ENCODE measurements around the gene NTM. TPM values are rescaled to one million over a fixed set of nuclear protein-coding genes. Genes with fewer than 3 reads are reported as not detected.

NTM gene
- total RNA-seq, 1 donor from 2014 or later, result not detected

DNA sequence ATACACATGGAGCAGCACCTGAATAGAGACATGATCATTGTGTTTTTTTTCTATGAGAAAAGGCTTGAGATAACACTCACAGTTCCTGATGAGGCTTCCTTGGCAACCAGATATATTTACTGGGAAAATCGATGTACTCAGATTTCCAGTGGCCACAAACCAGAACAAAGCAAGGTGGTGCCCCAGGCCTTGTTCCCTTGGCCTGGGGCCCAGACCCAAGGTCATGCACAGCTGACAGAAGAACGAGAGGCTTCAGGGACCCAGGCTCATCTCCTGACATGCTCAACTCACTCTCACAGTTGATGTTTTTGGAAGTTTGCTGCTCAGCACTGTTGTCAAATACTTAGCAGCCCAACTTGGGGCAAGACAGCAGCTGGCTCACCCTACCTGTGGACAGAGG, 281.8 kb downstream of the NTM start:
- Mint-ChIP-seq H3K4me1 (ENCODE audit: low read depth) (no peaks in the 10 kb centered on the region), H3K36me3 (ENCODE audit: low read depth) (no peaks in the 10 kb centered on the region), H3K4me3 (no peak overlapping the region), H3K9me3 (no peaks in the 10 kb centered on the region), H3K27me3 (ENCODE audit: insufficient read depth) (no peaks in the 10 kb centered on the region), H3K27ac (no peak overlapping the region)
- intact Hi-C loops (cut with micrococcal nuclease), result no loop called here
- no peak for DNase-seq (ENCODE audit: low spot score)

DNA sequence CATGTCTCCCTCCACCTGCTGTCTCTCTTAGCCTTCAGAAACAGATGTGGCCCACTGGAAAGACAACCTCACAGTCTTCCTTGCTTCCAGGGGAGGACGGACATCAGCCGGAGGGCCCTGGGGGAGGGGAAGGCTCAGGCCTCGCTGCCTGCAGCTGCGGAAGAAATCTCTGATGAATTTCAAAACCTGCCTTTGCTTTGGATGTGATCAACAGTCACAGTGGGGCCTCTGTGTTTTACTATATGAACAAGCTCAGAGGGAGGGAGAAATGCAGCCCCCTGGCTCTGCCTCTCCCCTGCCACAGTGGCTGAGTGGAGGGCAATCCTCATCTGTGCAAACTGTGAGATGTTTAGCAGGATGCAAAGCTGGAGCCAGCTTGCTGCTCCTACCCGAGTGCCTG, 282.8 kb downstream of the NTM start:
- no peak for DNase-seq (ENCODE audit: low spot score)
- H3K36me3 Mint-ChIP-seq (ENCODE audit: low read depth), result no peaks in the 10 kb centered on the region
- no peaks in the 10 kb centered on the region for H3K27me3 Mint-ChIP-seq (ENCODE audit: insufficient read depth)
- no peaks in the 10 kb centered on the region for H3K4me1 Mint-ChIP-seq (ENCODE audit: low read depth)
- no peak overlapping the region for H3K27ac Mint-ChIP-seq
- no peak overlapping the region for H3K4me3 Mint-ChIP-seq
- intact Hi-C loops (cut with micrococcal nuclease), result no loop called here
- H3K9me3 Mint-ChIP-seq, result no peaks in the 10 kb centered on the region

DNA sequence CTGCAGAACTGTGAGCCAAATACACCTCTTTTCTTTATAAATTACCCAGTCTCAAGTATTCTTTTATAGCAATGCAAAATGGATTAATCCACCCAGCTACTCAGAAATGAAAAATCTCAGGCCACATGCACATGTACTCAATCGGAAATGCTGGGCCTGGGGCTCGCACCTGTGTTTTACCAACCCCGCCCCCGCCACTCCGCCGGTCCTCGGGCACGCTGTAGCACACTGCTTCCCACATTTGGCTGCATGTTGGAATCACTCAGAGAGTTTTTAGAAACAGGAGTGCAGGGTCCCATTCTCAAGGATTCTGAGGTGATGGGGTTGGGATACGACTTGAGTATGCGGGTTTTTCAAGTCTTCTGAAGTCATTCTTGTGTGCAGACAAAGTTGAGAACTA, 284.4 kb downstream of the NTM start:
- no peak overlapping the region for H3K4me3 Mint-ChIP-seq
- no peak for DNase-seq (ENCODE audit: low spot score)
- intact Hi-C loops (cut with micrococcal nuclease), result no loop called here
- H3K4me1 Mint-ChIP-seq (ENCODE audit: low read depth), result no peaks in the 10 kb centered on the region
- H3K9me3 Mint-ChIP-seq, result no peaks in the 10 kb centered on the region
- H3K36me3 Mint-ChIP-seq (ENCODE audit: low read depth), result no peaks in the 10 kb centered on the region
- H3K27ac Mint-ChIP-seq, result no peak overlapping the region
- H3K27me3 Mint-ChIP-seq (ENCODE audit: insufficient read depth), result peaks cover 3% of the 10 kb centered on the region

DNA sequence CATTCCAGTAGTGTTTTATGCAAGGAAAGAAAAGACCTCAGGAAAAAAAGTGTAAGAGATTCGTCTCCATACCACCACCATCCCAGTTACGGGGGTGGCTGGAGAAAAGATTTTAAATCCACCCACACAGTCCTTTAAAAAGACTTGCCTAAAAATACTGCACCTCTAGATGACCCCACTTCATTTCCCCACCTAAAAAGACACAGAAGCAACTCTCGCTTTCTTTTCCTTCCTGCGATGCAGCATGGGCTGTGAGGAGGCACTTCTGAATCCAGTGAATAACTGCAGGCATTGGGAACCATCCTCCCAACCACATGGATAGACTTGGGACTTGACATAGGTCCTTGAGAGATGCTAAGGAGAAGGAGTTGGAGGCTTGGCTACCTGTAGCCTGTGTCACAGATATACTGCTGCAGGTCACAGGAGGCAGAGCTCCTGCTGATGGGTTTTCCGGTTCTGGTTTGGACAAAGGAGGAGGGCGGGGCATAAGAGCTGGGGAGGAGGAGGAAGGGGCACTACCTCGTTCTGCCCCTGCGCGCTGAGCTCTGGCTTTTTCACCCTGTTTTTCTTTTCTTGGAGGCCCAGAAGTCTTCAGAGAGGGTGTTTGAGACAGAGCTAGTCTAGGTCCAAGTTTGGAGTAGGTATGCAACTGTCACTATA, 285.9 kb downstream of the NTM start:
- intact Hi-C loops (cut with micrococcal nuclease), result no loop called here
- Mint-ChIP-seq H3K9me3 (no peaks in the 10 kb centered on the region), H3K27ac (no peak overlapping the region), H3K36me3 (ENCODE audit: low read depth) (no peaks in the 10 kb centered on the region), H3K4me1 (ENCODE audit: low read depth) (no peaks in the 10 kb centered on the region), H3K4me3 (no peak overlapping the region), H3K27me3 (ENCODE audit: insufficient read depth) (peaks cover 3% of the 10 kb centered on the region)
- DNase-seq (ENCODE audit: low spot score), result no peak

DNA sequence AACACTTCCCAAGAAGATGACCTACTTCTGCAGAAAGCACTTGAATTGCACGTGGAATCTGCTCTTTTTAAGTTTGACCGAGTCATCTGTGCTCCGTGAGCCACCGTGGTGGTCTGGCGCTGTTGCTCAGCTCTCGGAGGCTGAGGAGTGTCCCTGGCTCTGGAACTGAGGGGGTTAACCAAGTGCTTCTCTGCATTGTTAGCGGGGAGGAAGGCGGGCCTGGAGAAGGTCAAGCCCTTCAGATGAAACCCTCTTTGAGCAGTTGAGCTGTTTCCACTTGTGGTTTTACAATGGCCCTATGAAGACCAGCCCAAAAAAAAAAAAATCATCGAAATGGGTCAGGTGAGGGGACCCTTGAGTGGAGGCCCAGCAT, 286.4 kb downstream of the NTM start:
- Mint-ChIP-seq H3K4me3 (no peak overlapping the region), H3K9me3 (no peaks in the 10 kb centered on the region), H3K4me1 (ENCODE audit: low read depth) (no peaks in the 10 kb centered on the region), H3K27me3 (ENCODE audit: insufficient read depth) (peaks cover 3% of the 10 kb centered on the region), H3K27ac (no peak overlapping the region), H3K36me3 (ENCODE audit: low read depth) (no peaks in the 10 kb centered on the region)
- intact Hi-C loops (cut with micrococcal nuclease), result no loop called here
- DNase-seq (ENCODE audit: low spot score), result no peak

DNA sequence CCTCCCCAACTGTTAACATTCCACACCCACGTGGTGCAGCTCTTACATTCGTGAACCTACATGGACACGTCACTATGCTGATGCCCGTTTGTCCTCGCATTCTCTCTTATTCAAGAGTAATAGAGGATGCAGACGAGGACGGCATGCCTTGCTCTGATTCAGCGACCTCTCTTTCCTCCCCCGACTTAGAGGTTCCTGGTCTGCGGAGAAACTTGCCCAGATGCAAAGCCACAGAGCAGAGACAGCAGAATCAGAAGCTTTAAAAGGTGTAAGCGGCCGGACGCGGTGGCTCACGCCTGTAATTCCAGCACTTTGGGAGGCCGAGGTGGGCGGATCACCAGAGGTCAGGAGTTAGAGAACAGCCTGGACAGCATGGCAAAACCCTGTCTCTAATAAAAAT, 288.0 kb downstream of the NTM start:
- Mint-ChIP-seq H3K27ac (no peak overlapping the region), H3K27me3 (ENCODE audit: insufficient read depth) (peaks cover 3% of the 10 kb centered on the region), H3K4me1 (ENCODE audit: low read depth) (no peaks in the 10 kb centered on the region), H3K36me3 (ENCODE audit: low read depth) (no peaks in the 10 kb centered on the region), H3K4me3 (no peak overlapping the region), H3K9me3 (no peaks in the 10 kb centered on the region)
- no peak for DNase-seq (ENCODE audit: low spot score)
- intact Hi-C loops (cut with micrococcal nuclease), result no loop called here

GRCh38 chr11:131658952-131659351, 288.5 kb downstream of the NTM start:
- H3K27ac Mint-ChIP-seq, result no peak overlapping the region
- H3K4me1 Mint-ChIP-seq (ENCODE audit: low read depth), result no peaks in the 10 kb centered on the region
- no peaks in the 10 kb centered on the region for H3K9me3 Mint-ChIP-seq
- no peak overlapping the region for H3K4me3 Mint-ChIP-seq
- intact Hi-C loops (cut with micrococcal nuclease), result no loop called here
- H3K27me3 Mint-ChIP-seq (ENCODE audit: insufficient read depth), result peaks cover 3% of the 10 kb centered on the region
- no peak for DNase-seq (ENCODE audit: low spot score)
- no peaks in the 10 kb centered on the region for H3K36me3 Mint-ChIP-seq (ENCODE audit: low read depth)

GRCh38 chr11:131659931-131660330, 289.5 kb downstream of the NTM start:
- intact Hi-C loops (cut with micrococcal nuclease), result no loop called here
- Mint-ChIP-seq H3K36me3 (ENCODE audit: low read depth) (no peaks in the 10 kb centered on the region), H3K27ac (no peak overlapping the region), H3K27me3 (ENCODE audit: insufficient read depth) (peaks cover 3% of the 10 kb centered on the region), H3K4me1 (ENCODE audit: low read depth) (no peaks in the 10 kb centered on the region), H3K4me3 (no peak overlapping the region), H3K9me3 (no peaks in the 10 kb centered on the region)
- DNase-seq (ENCODE audit: low spot score), result no peak

- Mint-ChIP-seq H3K36me3 (ENCODE audit: low read depth) (no peaks in the 10 kb centered on the region), H3K27me3 (ENCODE audit: insufficient read depth) (peaks cover 3% of the 10 kb centered on the region), H3K9me3 (no peaks in the 10 kb centered on the region), H3K4me1 (ENCODE audit: low read depth) (no peaks in the 10 kb centered on the region), H3K4me3 (no peak overlapping the region), H3K27ac (no peak overlapping the region)
- no peak for DNase-seq (ENCODE audit: low spot score)
- intact Hi-C loops (cut with micrococcal nuclease), result no loop called here
These were observed 290.7 kb downstream of the NTM start for GRCh38 chr11:131661132-131661531.

DNA sequence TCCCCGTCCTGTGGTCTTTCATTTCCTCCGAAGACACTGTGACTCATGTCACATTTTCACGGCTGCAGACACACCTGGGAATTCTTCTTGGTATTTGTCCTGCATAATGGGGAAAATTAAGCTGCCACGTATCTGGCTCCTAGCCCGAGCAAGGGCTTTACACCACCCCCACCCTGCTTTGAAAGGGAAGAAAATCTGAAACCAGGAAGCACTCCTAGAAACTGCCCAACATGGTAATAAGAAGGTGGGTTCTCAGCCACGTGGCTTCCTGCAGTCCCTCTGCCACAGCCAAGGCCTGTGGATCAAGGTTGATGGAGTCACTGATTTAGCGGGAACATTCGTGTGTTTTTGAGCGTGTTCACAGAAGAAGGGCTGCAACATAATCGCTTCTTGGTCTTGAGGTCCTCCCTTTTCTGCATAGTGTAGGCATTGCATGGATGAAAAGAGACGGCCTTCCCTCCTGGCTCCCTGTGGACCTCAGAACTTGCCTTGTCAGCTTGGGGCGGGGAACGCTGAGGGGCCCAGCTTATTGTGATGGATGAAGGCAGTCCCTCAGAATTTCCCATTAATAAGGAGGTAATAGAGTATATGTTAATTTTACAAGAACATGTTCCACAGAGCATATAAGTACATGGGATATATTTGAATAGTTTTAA, 292.0 kb downstream of the NTM start:
- Mint-ChIP-seq H3K27ac (no peak overlapping the region), H3K9me3 (no peaks in the 10 kb centered on the region), H3K36me3 (ENCODE audit: low read depth) (no peaks in the 10 kb centered on the region), H3K4me1 (ENCODE audit: low read depth) (no peaks in the 10 kb centered on the region), H3K27me3 (ENCODE audit: insufficient read depth) (peaks cover 3% of the 10 kb centered on the region), H3K4me3 (no peak overlapping the region)
- intact Hi-C loops (cut with micrococcal nuclease), result no loop called here
- DNase-seq (ENCODE audit: low spot score), result no peak

DNA sequence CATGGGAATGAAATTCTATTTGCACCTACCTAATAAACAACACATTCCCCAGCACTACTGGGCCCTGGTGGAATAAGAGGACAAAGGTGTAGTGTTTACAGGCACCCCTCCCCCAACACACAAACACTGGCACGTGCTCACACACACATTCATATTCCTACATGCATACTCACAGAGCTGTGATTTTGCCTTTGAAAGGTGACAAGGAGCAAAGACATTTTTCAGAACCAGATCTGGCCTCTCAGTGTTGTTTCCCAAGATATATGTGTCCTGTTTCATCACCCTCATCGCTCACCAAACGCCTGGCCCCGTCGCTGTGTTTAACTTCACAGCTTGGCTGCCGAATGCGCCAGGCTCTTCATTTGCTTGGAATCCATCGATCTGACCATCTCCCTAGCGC, 292.6 kb downstream of the NTM start:
- Mint-ChIP-seq H3K9me3 (no peaks in the 10 kb centered on the region), H3K4me3 (no peak overlapping the region), H3K4me1 (ENCODE audit: low read depth) (no peaks in the 10 kb centered on the region), H3K27ac (no peak overlapping the region), H3K36me3 (ENCODE audit: low read depth) (no peaks in the 10 kb centered on the region), H3K27me3 (ENCODE audit: insufficient read depth) (peaks cover 3% of the 10 kb centered on the region)
- DNase-seq (ENCODE audit: low spot score), result no peak
- intact Hi-C loops (cut with micrococcal nuclease), result no loop called here

DNA sequence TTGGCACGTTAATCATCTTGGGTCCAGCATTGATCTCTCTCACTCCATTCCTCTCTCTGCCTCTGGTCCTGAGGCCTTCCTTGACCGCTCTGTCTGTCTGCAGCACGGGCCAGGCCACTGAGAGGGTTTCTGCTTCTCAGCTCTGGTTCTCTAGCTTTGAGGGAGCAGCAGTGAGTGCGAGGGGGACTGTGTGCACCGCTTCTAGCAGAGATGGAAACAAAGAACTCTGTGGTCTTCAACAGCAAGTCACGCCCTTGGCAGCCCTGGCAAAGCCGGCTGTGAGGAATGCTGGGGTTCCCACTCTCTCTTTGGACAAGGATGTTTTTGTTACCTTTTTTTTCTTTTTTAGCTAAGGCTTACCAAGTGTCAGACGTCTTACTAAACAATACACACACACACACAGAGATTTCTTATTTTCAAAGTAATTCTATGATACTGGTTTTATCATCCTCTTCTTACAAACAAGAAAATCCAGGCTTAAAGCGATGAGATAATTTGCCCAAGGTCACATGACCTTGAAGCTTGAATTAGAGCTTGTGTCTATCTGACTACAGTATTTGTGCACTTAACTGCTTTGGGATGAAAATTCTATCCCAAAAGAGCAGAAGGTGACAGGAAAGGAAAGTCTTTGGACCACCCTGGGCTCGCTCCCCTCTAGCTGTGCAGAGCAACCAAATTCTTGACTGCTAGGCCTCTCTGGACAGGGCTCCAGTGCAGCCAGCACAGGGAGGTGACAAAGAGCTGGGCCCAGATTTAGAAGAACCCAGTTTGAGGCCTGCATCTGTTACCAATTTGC, 293.2 kb downstream of the NTM start:
- H3K27ac Mint-ChIP-seq, result no peak overlapping the region
- DNase-seq (ENCODE audit: low spot score), result no peak
- H3K4me1 Mint-ChIP-seq (ENCODE audit: low read depth), result no peaks in the 10 kb centered on the region
- no peaks in the 10 kb centered on the region for H3K36me3 Mint-ChIP-seq (ENCODE audit: low read depth)
- intact Hi-C loops (cut with micrococcal nuclease), result no loop called here
- H3K4me3 Mint-ChIP-seq, result no peak overlapping the region
- no peaks in the 10 kb centered on the region for H3K9me3 Mint-ChIP-seq
- peaks cover 3% of the 10 kb centered on the region for H3K27me3 Mint-ChIP-seq (ENCODE audit: insufficient read depth)

- Mint-ChIP-seq H3K27me3 (ENCODE audit: insufficient read depth) (no peaks in the 10 kb centered on the region), H3K9me3 (no peaks in the 10 kb centered on the region), H3K4me3 (no peak overlapping the region), H3K27ac (no peak overlapping the region), H3K36me3 (ENCODE audit: low read depth) (no peaks in the 10 kb centered on the region), H3K4me1 (ENCODE audit: low read depth) (no peaks in the 10 kb centered on the region)
- no peak for DNase-seq (ENCODE audit: low spot score)
- intact Hi-C loops (cut with micrococcal nuclease), result no loop called here
These were observed 293.9 kb downstream of the NTM start for GRCh38 chr11:131664293-131664692.
